HG03175 (cell line): ENCODE results near the gene GALT.

Experiments
- ATAC-seq: cut with Tn5 transposase; IDR thresholded peaks from one replicate; pipeline ENCODE4 v1.9.1; 2021; ENCODE audit warnings: mild to moderate bottlenecking, moderate library complexity; ENCODE audit not compliant: unreplicated experiment

The GALT gene

DNA sequence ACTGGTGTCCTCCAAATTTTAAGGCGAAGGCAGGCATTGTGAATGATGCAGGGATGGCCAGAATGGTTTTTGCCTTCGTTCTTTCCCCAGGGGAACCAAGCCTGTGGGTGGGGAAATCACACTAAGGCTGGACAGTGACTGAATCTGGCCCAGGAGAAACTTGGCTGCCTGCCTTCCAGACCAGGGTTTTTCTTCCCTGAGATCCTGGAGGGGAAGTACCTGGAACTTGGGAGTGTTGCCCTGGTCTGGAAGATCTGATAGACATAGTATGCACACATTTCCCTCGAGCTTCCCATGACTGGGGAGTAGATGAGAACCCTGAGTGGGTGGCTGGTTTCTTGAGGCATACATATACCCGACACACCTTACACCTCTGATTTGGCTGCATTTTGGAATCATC is 4.8 kb downstream of the GALT start:
- no peak for ATAC-seq

DNA sequence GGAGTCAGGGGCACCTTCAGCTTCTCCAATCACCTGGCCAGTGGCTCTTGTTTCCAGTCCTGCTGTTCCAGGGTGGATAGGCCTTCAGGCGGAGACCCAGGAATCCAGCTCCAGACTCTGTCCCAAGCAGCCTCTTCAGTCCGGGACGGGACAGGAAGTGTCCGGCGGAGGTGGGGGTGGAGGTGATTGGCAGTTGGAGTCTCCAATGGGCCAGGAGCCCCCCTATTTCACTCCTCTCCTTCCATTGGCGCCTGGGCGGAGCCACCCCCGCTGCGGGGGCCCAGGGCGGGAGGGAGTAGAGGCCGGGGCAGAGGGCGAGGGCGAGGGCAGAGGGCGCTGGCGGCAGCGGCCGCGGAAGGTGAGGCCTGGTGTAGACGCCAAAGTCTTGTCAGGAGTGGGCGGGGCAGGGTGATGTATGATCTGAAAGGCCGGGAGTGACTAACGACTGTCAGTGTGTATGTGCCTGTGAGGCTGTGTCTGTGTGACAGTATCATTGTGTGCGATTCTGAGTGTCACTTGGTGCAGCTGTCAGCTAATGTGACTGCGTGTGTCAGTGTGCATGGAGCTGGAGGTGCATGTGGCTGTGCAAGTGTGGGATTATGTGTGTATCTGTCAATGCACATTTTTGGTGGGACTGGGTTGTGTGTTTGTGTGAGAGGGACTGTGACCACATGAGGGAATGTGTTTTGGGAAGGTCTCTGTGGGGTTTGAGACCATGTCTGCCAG is 5.6 kb downstream of the GALT start, which contains the start of gene IL11RA:
Gene IL11RA (plus strand): TSS at position 310 of the 726 bp plus-strand sequence. CDS start 3,033 bp downstream, outside the sequence.
- no peak for ATAC-seq

DNA sequence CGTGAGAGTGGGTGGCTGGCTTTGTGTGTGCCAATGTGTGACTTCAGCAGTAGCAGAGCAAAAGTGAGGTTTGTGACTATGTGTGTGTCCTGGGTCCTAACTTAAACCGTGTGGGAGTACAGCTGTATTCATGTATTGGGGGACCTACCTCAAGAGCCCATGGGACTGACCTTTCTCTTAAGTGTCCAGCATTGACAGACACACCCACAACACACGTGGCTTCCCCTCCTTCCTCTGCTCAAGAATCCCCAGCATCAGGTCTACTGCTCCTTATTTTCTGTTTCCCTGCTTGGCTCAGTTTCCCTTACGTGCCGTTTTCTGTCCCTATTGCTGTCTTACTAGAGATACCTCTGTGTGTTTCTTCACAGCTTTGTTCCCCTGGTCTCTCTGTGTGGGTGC is 6.1 kb downstream of the GALT start:
- no peak for ATAC-seq

DNA sequence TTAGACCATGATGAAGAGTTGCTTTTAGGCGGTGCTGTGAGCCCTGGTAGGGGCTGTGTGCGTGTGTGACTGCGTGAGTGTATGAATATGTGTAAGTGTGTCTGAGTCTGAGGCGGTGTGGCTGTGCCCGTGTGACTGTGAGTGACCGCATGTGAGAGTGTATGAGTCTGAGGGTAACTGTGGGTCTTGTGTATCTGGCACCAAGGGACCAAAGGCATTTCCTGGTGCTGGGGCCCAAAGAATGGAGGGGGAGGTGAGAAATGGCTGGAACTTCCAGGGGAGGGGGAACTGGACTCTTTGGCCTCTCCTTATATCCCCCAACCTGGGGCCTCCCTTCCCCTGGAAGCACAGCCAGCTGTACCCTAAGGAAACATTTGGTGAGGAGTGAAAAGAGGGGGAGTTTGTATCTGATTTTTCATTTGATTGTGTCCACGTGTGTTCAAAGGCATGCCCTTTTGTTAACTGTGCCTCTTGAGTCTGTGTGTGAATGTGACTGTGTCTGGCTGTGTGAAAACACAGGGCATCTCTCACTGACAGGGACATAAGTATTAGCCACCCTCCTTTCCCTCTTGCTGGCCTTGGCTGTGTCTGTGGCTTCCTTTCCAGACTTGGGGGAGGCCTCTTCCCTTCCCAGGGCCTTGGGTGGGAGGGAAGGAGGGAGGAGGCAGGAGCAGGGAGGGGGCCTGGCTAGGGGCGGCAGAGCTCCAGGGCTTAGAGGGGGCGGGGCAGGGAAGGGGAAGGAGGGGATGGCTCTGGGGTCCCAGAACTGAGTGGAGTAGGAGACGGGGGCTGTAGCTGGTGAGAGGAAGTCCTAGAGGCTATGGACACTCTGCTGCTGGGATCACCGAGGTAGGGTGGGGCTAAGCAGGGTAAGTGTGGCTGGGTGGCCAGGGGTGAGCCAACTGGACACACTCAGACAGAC is 6.9 kb downstream of the GALT start:
- no peak for ATAC-seq

DNA sequence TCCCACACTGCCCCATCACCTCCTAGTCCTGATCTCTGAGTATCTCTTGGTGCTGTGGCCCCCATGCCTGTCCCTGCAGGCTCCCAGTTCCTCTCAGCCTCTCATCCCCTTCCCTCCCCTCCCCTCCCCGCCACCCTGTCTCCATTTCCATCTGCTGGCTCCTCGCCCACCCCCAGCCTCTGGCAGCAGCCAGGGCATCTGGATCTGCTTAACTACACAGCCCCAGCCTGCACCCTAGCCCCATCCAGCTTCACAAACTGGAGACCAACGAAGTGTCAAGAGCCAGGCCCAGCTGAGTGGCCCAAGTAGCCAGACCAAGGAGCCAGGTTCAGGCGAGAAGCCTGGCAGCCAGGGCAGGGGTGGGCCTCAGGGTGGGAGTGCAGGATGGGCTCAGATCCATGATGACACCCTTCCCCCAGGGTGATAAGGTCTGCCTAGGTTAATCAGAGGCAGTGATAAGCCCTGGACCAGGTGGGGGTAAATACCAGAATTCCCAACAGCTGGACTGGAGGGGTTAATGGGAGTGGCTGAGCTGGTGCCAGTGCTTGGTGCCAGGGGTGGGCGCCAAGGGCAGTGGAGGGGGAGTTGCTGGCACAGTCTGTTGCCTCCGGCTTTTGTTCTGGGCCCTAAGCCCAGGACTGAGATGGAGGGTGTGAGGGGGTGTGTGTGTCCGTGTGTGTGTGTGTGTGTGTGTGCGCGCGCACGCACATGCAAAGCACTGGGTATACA is 8.0 kb downstream of the GALT start:
- ATAC-seq, result no peak

DNA sequence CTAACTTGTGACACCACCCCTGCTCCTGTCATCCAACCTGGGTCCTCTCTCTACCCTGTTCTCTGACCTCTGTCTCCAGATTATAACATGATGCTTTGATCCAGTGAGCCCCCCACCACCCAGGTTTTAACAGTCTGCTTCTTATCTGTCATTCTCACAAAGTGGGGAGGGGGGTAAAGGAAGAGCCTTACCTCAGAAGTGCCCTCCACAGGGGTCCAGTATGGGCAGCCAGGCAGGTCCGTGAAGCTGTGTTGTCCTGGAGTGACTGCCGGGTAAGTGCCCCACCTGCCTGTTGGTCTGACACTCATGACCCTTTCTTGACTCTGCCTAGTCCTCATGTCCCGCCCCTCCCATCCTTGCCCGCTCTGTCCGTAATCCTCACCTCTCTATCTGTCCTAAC is 8.9 kb downstream of the GALT start:
- ATAC-seq, result no peak

DNA sequence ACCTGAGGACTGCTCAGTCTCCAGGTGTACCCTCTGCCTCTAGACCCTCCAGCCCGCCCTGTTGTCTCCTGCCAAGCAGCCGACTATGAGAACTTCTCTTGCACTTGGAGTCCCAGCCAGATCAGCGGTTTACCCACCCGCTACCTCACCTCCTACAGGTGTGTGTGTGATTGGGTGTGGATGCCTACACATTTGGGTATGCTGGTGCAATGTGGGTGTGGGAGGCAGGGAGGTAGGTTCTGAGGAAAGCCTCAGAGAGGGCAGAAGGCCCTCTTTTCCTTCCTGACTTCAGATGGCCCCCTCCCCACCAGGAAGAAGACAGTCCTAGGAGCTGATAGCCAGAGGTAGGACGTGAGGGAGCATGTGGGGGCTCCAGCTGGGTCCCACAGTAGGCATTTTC is 10.5 kb downstream of the GALT start:
- no peak for ATAC-seq

DNA sequence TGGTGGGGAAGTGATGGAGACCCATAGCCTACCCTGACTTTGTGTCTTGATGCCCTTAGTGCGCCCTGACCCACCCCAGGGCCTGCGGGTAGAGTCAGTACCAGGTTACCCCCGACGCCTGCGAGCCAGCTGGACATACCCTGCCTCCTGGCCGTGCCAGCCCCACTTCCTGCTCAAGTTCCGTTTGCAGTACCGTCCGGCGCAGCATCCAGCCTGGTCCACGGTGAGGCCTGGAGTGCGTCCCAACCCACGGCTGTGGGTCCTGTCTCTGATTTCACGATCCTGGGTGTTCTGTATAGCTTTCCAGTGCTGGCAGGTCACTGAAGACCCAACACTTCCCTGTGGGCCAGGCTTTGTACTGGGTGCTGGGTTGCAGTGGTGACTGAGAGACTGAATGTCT is 12.0 kb downstream of the GALT start:
- ATAC-seq, result no peak

DNA sequence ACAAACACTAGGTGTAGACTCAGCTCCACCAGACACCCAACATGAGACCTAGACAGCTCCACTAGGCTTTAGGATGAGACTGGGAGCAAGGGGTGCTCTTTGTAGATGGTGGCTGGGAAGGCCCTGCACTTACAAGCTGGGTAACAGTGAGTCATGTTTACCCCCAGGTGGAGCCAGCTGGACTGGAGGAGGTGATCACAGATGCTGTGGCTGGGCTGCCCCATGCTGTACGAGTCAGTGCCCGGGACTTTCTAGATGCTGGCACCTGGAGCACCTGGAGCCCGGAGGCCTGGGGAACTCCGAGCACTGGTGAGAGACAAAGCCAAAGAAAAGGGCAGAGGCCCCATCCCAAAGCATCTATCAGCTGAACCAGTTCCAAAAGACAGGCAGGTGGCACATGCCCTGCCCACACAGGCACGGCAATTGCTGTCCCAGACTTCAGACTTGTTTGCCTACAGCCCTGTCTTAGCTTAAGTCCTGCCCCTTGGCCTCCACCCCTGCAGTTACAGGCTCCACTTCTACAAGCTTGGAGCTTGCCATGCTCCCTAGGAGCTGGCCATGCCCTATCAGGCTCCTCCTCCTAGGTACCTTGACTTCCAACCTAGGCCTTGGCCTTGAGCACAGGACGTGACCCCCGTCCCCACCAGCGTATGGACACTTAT is 13.2 kb downstream of the GALT start:
- ATAC-seq, result no peak

DNA sequence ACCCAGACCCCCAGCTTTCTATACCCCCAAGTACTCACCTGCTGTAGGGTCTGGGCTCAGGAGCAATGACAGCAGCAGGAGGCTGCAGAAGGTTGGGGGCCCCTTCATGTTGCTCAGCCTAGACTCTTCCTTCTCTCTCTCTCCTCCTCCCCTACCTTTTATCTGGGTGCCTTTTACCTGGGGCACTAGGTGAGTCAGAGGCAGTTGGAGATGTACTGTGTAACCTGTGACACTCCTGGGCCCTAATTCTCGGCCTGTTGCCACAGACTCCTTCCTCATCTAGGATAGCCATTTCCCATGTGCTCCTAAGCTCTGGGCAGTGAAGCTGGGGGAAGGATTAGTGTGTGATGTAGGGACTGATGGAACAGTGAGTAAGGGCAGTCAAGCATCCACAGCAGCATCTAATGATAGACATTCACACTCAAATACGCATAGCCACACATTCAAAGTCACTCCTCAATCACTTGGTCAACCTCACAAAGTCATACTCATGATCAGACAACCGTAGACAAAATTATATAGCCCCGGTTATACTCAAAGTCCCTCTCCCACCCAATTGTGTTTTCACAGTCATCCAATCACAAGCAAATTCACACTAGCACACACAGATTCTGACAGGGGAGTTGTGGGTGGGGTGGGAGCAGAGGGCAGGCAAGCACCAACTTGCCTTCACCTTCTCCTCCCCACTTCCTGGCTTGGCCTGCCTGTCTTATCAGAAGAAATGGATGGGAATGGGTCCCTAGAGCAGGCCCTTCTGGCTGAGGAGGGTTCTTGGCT is 16.2 kb downstream of the GALT start, which contains the start of gene CCL27:
Gene CCL27 (minus strand): TSS at position 132 of the 777 bp plus-strand sequence. CDS start 24 bp downstream, at position 108.
- no peak for ATAC-seq

DNA sequence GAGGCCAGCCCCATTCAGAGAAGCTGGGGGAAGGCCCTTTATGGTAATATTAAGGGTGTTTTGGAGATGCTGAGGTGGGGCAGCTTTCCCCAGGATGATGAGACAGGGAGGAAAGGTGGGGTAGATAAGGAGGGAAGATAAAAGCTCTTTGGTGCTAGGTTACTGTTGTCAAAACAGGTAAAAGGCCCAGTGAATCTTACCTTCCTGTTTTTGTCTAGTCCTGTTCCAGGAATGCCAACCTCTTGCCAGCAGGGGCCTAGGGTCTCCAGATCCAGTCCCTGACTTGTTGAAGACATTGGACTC is 16.8 kb downstream of the GALT start:
- no peak for ATAC-seq

DNA sequence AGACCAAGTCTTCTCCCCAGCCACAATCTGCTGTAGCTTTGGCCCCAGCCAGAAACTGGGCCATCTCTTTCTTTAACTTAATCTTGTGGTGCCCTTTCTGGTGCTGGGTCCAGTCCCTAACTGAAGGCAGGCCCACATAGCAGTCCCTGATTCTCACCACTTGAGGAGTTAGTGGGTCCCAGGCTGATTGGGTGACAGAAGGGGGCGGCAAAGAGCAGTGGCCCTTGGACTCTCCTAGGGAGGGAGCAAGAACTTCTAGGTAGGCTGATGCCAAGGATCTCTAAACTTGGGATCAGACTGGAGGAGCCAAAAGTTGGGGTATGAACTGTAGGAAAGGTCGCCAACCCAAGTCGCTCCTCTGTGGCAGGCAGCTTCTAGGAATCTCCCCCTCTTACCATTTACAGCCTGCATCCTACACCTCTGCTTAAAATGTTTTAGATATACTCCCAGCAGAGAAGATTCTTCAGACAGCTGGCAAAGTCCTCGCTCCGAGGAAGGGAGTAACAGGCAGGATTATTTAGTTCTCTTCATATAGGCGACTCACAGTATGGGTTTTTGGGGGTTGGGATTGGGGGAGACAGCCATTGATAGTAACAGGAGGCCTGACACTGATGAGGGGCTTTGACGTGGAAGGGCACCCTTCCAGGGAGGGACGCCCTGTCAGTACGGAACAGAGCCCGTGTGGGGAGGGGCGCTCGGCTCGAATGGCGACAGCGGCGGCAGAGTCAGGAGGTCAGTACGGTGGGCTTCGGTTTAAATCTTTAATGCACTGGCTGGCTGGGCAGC is 18.0 kb downstream of the GALT start:
- ATAC-seq, result peak; percentile 65

DNA sequence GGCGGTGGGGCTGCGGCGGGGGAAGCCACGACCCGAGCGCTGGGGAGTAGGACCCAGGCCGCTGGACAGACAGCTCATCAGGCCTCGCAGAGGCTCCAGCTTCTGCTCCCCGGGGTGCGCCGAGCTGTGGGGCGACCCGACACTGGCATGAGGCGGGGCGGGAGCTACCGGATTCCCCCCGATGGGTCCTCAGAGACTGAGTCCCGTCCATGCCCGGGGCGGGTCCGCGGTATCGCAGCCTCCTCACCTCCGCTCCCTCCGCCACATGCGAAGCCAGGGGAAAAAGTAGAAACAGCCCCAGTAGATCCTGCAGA is 18.5 kb downstream of the GALT start:
- ATAC-seq, result peak; percentile 22

DNA sequence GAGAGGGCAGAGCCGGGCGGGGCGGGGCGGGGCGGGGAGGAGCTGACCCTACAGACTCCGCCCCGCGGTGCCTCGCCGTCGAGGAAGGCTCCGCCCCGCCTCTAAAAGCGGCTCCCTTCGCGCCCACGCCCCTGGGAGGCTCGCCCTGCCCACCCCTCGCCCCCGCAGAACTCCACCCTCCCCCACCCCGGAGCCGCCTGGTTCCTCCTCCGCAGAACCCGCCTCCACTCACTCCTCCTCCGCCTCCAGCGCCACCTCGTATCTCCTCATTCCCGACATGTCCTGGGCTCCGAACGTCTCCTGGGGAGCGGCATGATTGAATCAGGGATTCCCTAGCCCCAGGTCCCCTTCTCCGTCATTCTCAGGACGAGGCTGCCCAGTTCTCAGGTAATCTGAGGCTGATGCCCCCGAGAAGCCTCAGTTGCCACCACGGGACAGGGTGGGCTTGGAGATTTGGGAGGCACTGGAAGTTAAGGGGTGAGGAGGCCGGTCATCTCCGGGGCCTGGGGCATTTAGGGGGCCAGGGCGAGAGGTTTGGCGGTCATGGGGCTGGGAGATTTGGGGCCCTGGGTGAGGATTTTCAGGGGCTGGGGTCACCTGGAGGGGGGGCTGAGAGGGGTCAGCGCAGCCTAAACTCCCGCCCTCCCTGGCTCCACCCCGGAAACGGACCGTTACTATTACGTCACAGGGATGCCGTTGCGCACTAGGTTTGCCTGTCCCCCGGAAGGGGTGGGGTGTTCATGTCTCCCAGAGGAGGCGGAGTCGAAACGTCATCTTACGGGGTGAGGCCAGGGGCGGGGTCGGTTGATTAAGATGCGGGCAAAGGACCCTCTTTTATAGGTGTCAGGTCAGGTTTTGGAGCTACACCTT is 19.1 kb downstream of the GALT start:
- ATAC-seq, result peak; percentile 73

DNA sequence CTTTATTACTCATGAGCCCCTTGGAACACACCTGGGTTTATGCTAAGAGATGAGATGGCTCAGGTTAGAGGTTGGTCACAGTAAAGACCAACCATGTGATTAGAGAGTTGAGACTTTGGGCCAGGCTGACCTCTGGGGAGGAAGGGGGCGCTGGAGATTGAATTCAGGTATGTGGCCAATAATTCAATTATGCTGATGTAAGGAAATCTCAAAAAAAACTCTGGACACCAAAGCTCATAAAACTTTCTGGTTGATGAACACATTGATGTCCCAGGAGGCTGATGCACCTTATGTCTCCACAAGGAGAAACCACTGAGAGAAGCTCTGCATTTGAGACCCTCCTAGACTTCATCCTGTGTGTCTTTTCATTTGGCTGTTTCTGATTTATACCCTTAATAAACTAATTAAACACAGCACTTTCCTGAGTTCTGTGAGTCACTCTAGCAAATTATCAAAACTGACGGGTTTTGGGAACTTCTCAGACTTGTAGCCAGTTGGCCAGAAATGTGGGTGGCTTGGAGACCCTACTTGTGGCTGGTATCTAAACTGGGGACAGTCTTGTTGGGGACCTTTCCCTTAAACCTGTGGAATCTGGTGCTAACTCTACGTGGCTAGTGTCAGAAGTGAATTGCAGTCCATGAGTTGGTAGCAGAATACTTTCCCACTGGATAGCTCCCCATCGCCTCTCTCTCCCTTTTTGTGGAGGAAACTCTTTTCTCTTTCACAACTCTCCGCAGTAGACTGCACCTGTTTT is 23.5 kb downstream of the GALT start:
- no peak for ATAC-seq

DNA sequence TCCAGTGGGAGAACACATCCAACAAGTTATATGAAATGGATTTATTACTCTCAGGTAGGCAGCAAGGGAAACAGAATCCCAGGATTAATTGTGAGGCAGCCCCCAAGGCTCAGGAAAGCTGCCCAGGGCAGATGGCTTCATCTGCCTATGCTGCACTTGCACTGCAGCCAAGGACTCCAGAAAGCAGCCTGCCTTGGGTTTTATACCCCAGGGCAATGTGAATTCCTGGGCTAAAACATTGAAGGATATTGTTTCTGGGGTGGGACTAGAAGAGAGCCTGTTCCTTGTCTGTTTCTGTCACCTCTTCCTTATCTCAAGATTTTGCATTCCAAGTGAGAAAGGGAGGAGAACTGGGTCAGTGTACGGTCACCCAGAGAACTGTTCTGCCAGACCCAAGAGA is 24.8 kb downstream of the GALT start:
- no peak for ATAC-seq

DNA sequence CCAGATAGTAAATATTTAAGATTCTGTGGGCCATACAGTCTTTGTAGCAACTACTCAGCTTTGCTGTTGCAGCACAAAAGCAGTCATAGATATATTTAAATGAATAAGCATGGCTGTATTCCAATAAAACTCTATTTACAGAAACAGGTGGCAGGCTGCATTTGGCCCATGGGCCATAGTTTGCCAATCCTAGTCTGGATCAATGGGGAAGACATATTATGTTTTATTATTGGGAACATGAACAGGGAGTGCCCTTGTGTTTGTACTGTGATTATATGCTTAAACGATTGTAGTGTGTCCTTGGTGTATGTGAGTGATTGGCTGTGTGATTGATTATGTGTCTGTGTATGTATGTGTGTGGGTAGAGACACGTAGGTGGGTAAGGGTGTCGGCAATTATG is 28.0 kb downstream of the GALT start:
- no peak for ATAC-seq
